Large intestine (tissue), 3 donors: Measurements from ENCODE around the gene GMDS. TPM values are rescaled to one million over a fixed set of nuclear protein-coding genes. Genes with fewer than 3 reads are reported as not detected.

Experiments
- DNase-seq, 2 donors: peaks; one replicate each; pipeline versions ENCODE4 v3.0.0 to v3.0.0-alpha.2; 2013
- H3K27ac ChIP-seq: one replicate; pipeline ENCODE4 v1.5.1; 2013; ENCODE audit warnings: low read length
- H3K27me3 ChIP-seq: 2 replicates; pipeline ENCODE4 v1.6.1; 2013; ENCODE audit warnings: low read length; ENCODE audit not compliant: control insufficient read depth, insufficient read depth
- H3K36me3 ChIP-seq: 2 replicates; pipeline ENCODE4 v1.6.1; 2013; ENCODE audit warnings: low read length; ENCODE audit not compliant: control insufficient read depth, insufficient read depth
- H3K4me1 ChIP-seq: one replicate; pipeline ENCODE4 v1.6.1; 2013; ENCODE audit warnings: low read length; ENCODE audit not compliant: control insufficient read depth, insufficient read depth
- H3K4me3 ChIP-seq: one replicate; pipeline ENCODE4 v1.5.1; 2013; ENCODE audit warnings: low read length
- H3K9me3 ChIP-seq: one replicate; pipeline ENCODE4 v1.6.1; 2013; ENCODE audit warnings: mild to moderate bottlenecking, low read depth, low read length, moderate library complexity; ENCODE audit not compliant: control insufficient read depth
- WGBS: methylation state at CpG from one replicate; pipeline ENCODE4 v1.1.5; 2013; ENCODE audit warnings: low lambda C conversion rate; ENCODE audit not compliant: insufficient coverage; 5-methylcytosine and 5-hydroxymethylcytosine counted together
- polyA plus RNA-seq: library from polyadenylated mRNA; unstranded; fragments of 120-200 nt; gene quantifications from one replicate; pipeline ENCODE4 v1.2.1, GENCODE V29; 2013

GMDS gene
- polyA plus RNA-seq, 1 donor: 58.9 TPM

DNA sequence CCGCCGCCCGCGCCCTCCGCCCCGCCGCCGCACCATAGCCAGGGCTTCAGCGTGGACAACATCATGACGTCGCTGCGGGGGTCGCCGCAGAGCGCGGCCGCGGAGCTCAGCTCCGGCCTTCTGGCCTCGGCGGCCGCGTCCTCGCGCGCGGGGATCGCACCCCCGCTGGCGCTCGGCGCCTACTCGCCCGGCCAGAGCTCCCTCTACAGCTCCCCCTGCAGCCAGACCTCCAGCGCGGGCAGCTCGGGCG lies 634.2 kb downstream of the GMDS start:
- H3K9me3 ChIP-seq: peaks cover 19% of the 10 kb centered on the region
- peaks cover 22% of the 10 kb centered on the region for H3K4me1 ChIP-seq
- H3K4me3 ChIP-seq: no peak overlapping the region
- no peak overlapping the region for H3K27ac ChIP-seq
- peaks cover 86% of the 10 kb centered on the region for H3K27me3 ChIP-seq
- no CpG with 5 or more reads among the region's 38 CpGs for WGBS
- no peaks in the 10 kb centered on the region for H3K36me3 ChIP-seq
- no peak for DNase-seq

DNA sequence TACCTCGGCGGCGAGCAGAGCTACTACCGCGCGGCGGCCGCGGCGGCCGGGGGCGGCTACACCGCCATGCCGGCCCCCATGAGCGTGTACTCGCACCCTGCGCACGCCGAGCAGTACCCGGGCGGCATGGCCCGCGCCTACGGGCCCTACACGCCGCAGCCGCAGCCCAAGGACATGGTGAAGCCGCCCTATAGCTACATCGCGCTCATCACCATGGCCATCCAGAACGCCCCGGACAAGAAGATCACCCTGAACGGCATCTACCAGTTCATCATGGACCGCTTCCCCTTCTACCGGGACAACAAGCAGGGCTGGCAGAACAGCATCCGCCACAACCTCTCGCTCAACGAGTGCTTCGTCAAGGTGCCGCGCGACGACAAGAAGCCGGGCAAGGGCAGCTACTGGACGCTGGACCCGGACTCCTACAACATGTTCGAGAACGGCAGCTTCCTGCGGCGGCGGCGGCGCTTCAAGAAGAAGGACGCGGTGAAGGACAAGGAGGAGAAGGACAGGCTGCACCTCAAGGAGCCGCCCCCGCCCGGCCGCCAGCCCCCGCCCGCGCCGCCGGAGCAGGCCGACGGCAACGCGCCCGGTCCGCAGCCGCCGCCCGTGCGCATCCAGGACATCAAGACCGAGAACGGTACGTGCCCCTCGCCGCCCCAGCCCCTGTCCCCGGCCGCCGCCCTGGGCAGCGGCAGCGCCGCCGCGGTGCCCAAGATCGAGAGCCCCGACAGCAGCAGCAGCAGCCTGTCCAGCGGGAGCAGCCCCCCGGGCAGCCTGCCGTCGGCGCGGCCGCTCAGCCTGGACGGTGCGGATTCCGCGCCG lies 634.7 kb downstream of the GMDS start:
- peak in 1 of 2 donors; percentile 33 for DNase-seq
- Histone ChIP-seq H3K27me3 (peaks cover 86% of the 10 kb centered on the region), H3K4me3 (no peak overlapping the region), H3K9me3 (peaks cover 19% of the 10 kb centered on the region), H3K36me3 (no peaks in the 10 kb centered on the region), H3K4me1 (peaks cover 22% of the 10 kb centered on the region), H3K27ac (no peak overlapping the region)
- WGBS: no CpG with 5 or more reads among the region's 101 CpGs

DNA sequence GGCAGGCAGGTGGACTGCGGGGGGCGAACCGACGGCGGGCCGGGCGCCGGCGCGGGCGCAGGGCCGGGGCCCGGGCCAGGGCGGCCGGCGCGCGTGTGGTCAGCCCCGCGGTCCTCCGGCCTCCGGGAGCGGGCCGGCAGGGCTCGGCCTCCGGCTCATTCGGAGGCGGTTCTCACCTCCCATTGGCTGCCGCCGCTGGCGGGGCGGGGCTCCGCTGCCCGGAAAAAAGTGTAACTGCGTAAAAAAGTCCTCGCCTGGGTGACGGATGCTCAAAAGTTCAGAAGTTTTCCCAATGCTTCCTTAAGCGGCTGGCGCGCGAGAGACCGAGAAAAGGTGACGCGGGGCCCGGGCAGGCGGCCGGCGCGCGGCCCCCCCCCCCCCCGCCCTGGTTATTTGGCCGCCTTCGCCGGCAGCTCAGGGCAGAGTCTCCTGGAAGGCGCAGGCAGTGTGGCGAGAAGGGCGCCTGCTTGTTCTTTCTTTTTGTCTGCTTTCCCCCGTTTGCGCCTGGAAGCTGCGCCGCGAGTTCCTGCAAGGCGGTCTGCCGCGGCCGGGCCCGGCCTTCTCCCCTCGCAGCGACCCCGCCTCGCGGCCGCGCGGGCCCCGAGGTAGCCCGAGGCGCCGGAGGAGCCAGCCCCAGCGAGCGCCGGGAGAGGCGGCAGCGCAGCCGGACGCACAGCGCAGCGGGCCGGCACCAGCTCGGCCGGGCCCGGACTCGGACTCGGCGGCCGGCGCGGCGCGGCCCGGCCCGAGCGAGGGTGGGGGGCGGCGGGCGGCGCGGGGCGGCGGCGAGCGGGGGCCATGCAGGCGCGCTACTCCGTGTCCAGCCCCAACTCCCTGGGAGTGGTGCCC lies 635.5 kb downstream of the GMDS start, which contains the start of gene FOXC1:
Gene FOXC1, plus strand, starts transcription at position 268 of the 849 bp plus-strand sequence. Its CDS starts 531 bp downstream, at position 799.
- Histone ChIP-seq H3K4me1 (peaks cover 25% of the 10 kb centered on the region), H3K36me3 (no peaks in the 10 kb centered on the region), H3K27ac (no peak within 1 kb of the TSS), H3K27me3 (peaks cover 86% of the 10 kb centered on the region), H3K4me3 (peak within 1 kb of the TSS; percentile 10), H3K9me3 (peaks cover 16% of the 10 kb centered on the region)
- WGBS: 0% methylated on average over 1 of the region's 115 CpGs
- peak; percentile 40 to 61 for DNase-seq

DNA sequence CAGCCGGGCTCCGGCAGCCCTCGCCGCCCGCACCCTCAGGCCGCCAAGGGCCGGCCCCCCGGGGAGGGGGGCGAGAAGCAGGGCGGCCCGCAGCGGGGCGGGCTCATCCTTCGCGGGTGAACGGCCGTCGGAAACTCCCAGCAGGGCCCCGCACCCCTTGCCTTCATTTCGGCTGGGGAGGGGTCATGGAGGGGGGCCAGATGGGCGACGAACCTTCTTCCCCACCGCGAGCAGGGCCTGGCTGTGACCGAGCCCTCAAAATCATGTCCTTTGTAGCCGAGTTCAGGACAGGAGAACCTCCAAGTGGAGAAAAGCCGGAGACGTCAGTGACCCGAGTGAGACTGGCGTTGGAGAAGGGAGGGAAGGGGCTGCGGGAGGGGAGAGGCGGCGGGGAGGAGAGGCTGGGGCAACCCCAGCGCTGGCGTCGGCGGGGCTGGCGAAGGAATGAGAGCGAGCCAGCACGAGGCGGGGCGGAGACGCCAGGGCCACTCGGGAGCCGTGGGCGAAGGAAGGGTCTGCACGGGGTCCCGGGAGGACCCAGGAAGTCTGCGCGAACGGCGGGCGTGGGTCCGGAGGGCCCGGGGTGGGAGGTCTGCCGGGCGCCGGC lies 636.3 kb downstream of the GMDS start:
- Histone ChIP-seq H3K27me3 (peaks cover 86% of the 10 kb centered on the region), H3K4me3 (peak overlapping the region; percentile 6), H3K36me3 (no peaks in the 10 kb centered on the region), H3K4me1 (peaks cover 26% of the 10 kb centered on the region), H3K27ac (no peak overlapping the region), H3K9me3 (peaks cover 14% of the 10 kb centered on the region)
- peak in 1 of 2 donors; percentile 18 for DNase-seq
- no CpG with 5 or more reads among the region's 58 CpGs for WGBS

DNA sequence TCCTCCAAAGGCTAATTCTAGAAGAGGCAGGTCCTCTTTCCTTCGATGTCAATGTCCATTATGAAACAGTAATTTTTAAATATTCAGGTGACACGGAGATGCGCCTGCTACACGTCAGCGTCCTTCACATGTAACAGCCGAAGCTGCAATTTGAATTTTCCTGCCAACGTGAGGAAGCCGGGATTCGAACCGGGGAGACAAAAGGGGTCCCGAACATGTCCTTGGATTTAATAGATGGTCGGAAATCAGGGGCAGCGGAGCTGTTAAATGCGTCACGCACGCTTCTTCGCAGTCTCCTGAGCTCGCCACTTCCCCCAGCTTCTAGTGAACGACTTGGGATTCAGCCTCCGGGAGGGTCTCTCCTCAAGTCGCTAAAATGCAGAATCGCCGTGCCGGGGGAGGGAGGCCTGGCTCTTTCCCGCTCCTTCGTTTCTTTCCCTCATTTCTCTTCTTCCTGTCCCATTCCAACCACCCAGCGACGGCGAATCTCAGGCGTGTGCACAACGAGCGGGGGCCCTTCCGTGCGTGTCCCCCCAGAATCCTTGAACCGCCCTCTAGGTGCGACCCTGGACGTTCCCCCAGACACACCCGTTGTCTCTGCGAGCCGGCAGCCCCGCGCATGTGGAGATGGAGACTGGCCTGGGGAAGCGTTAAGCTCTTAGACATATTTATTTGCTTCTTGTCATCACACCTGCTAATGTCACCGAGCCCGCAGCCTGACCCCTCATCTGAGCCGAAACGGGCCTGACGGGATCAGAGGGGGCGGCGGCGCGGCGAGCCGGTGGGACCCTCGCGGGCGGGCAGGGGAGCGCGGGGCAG lies 637.0 kb downstream of the GMDS start:
- Histone ChIP-seq H3K27ac (no peak overlapping the region), H3K27me3 (peaks cover 86% of the 10 kb centered on the region), H3K4me1 (peaks cover 28% of the 10 kb centered on the region), H3K4me3 (no peak overlapping the region), H3K9me3 (peaks cover 9% of the 10 kb centered on the region), H3K36me3 (no peaks in the 10 kb centered on the region)
- WGBS: 0% methylated on average over 1 of the region's 59 CpGs
- no peak for DNase-seq

DNA sequence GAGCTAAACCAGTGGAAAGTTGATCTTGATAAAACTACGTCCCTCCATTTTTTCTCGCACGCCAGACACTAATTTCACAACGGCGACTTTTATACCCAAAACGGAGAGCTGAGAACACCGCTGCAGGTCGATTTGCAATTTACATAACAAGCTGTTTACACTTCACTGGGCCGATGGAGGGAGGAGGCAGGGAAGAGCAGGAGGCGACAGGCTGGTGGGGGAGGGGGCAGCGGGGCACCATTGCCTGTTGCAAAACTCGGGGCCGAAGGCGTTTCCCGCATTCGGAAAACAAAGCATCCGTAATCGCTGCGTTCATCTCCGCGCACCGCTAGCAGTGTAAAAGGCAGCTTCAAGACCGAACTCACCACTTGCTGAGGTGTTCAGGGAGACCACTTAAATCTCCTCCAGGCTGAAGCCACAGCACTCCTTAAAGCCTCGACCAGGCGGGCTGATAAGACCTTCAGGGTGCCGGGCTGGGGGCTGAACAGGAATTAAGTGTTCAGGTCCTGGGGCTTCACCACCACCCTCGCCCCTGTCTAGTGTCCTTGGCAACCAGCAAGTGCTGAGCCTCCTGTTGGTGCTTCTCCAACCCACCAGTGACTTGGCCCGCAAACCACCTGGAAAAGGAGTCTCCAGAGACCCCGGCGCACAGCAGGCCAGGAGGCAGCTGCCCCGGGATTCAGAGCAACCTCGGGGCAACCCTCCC lies 637.7 kb downstream of the GMDS start:
- peaks cover 28% of the 10 kb centered on the region for H3K4me1 ChIP-seq
- no peaks in the 10 kb centered on the region for H3K36me3 ChIP-seq
- H3K27ac ChIP-seq: no peak overlapping the region
- peaks cover 9% of the 10 kb centered on the region for H3K9me3 ChIP-seq
- WGBS: no CpG with 5 or more reads among the region's 32 CpGs
- no peak overlapping the region for H3K4me3 ChIP-seq
- DNase-seq: peak in 1 of 2 donors; percentile 26
- H3K27me3 ChIP-seq: peaks cover 87% of the 10 kb centered on the region

DNA sequence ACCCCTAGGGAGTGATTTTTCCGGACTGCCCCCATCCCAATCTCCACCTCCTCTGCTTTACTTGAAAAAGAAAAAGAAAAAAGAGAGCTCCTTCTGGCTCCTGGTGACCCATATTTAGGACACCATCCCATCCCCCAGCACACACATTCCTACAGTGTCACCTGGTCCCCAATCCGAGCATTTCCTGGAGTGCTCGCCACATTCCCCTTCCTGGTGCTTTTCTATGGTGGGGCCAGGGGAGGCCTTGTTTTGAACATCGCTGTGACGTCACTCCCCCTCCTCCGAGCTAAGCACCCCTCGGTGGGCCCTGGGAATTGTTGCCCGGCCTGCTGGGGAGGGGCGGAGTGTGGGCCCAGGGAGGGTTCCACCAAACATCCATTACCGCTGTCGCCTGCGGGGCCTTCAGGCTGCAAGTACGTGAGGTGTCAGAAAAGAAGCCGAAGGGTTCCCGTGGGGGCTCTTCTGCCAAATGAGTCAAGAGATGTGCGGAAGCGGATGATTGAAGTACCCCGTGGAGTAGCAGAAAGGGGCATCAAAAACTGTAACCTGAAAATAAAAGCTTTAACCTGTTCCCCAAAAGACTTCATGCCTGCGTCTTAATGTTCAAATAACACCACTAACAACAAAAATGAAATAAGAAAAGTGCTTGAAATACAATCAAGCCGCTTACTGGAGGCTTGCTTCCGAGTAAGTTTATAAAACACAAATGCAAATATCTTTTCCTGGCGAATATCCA lies 638.5 kb downstream of the GMDS start:
- peaks cover 24% of the 10 kb centered on the region for H3K4me1 ChIP-seq
- WGBS: 7% methylated on average over 9 of the region's 22 CpGs

DNA sequence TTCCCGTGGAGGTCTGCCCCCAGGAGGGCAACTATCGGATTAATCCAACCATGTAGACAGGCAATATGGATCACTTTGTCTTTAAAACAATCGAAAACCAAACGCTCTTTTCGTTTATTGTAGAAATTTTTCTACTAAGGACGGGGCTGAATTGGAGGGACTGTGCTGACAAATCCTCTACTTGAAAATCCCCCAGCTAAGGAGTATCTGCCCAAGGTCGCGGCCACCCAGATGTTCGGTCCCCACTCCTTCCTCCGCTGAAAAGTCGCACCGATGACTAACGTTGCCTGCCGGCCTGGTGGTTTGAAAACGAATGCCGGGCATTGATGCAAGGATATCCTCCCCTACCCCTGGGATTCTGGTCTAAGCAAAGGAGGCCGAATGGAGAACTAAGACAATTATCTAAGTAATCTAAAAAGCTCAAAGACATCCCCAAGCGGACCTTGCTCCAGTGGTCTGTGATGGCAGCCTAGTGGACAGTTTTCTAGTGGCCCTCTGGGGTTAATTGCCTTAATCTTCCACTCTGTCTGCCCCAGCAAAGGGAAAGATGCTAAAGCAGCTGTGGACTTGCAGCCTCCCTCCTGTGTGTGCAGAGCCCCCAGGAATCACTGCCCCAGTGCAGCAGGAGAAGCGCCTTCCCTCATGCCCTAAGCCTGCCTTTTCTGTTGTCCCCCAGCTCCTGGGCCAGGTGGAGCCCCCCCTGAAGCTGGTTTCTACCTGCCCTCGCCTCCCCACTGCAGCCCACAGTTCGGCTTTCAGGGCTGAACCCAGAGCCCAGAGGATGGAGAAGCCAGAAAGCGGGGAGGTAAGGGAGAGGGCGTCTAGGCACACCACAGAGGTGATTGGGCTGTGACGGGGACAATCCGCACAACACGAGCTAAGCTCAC lies 639.3 kb downstream of the GMDS start:
- no CpG with 5 or more reads among the region's 26 CpGs for WGBS
- H3K4me1 ChIP-seq: peaks cover 24% of the 10 kb centered on the region

More for the DNA sequence above, 638.5 kb downstream of the GMDS start:
- H3K36me3 ChIP-seq: no peaks in the 10 kb centered on the region
- H3K27ac ChIP-seq: no peak overlapping the region
- H3K4me3 ChIP-seq: no peak overlapping the region
- H3K27me3 ChIP-seq: peaks cover 87% of the 10 kb centered on the region
- no peak for DNase-seq
- peaks cover 9% of the 10 kb centered on the region for H3K9me3 ChIP-seq

More for the DNA sequence above, 639.3 kb downstream of the GMDS start:
- Histone ChIP-seq H3K9me3 (peaks cover 9% of the 10 kb centered on the region), H3K27ac (no peak overlapping the region), H3K36me3 (no peaks in the 10 kb centered on the region), H3K4me3 (no peak overlapping the region), H3K27me3 (peaks cover 91% of the 10 kb centered on the region)
- no peak for DNase-seq
